Upper lobe of left lung (tissue), 6 donors: Measurements from ENCODE around the gene HMGN4. TPM values are rescaled to one million over a fixed set of nuclear protein-coding genes. Genes with fewer than 3 reads are reported as not detected.

Source experiments
- ATAC-seq, 2 donors: fragments of 200-7000 bp; cut with Tn5 transposase; one replicate each; pipeline ENCODE4 v1.9.1; 2022; ENCODE audit warnings: mild to moderate bottlenecking in 2 of 2, moderate library complexity in 2 of 2; ENCODE audit not compliant: low FRiP score in 2 of 2
- DNase-seq, 2 donors: peaks; one replicate each; pipeline ENCODE4 v3.0.0-alpha.2; 2019 to 2020
- H3K27ac ChIP-seq, 4 donors: fragments of 200-600 bp; sonication (generic); one replicate each; pipeline ENCODE4 v1.5.1; 2016 to 2019
- H3K27me3 ChIP-seq, 4 donors: fragments of 200-600 bp; sonication (generic); one replicate each; pipeline ENCODE4 v1.5.1; 2017 to 2019
- H3K36me3 ChIP-seq, 4 donors: fragments of 200-600 bp; sonication (generic); one replicate each; pipeline ENCODE4 v1.5.1; 2016 to 2019
- H3K4me1 ChIP-seq, 4 donors: fragments of 200-600 bp; sonication (generic); one replicate each; pipeline ENCODE4 v1.5.1; 2018 to 2019
- H3K4me3 ChIP-seq, 4 donors: fragments of 200-600 bp; sonication (generic); one replicate each; pipeline ENCODE4 v1.5.1; 2017 to 2019; ENCODE audit warnings: mild to moderate bottlenecking in 2 of 4, moderate library complexity in 1 of 4
- H3K9me3 ChIP-seq, 4 donors: fragments of 200-600 bp; sonication (generic); one replicate each; pipeline ENCODE4 v1.5.1; 2018 to 2019
- EP300 ChIP-seq, 4 donors: sonication (generic); formaldehyde crosslinking; IDR thresholded peaks; one replicate each; pipeline ENCODE4 v1.5.1; 2017; ENCODE audit warnings: antibody characterized with exemption in 4 of 4, control low read depth in 2 of 4
- POLR2A ChIP-seq, 4 donors: fragments of 450-650 bp; IDR thresholded peaks; one replicate each; pipeline ENCODE4 v1.5.1; 2016 to 2017; ENCODE audit warnings: antibody characterized with exemption in 4 of 4, mild to moderate bottlenecking in 2 of 4
- POLR2AphosphoS5 ChIP-seq, 2 donors: sonication (generic); formaldehyde crosslinking; IDR thresholded peaks; one replicate each; pipeline ENCODE4 v1.5.1; 2017; ENCODE audit warnings: antibody characterized with exemption in 2 of 2
- WGBS, 2 donors: methylation state at CpG; one replicate each; pipeline ENCODE4 v1.1.5; 2017 to 2018; 5-methylcytosine and 5-hydroxymethylcytosine counted together
- total RNA-seq, 6 donors: library from RNA; depleted of rRNA in 4 of 6; stranded (reverse); fragments of >200 nt in 4 of 6; gene quantifications; one replicate each; pipeline versions ENCODE4 v1.1.0 to v1.2.1, GENCODE V29; 2016 to 2021
- TF ChIP-seq, protein P1 (sequence below), 6 experiments: fragments of 450-650 bp in 4 of 6; fragments of 200-600 bp in 2 of 6; sonication (generic) in 2 of 6; IDR thresholded peaks; one replicate each; pipeline ENCODE4 v1.5.1; 2016 to 2019; ENCODE audit warnings: antibody characterized with exemption in 6 of 6
- donor health status: DM: no; HTN: no; CAD: no; lungs with moderate emphysema.
- donor health status: DM: no; HTN: yes; CAD: no; lungs with severe emphysema.

HMGN4 gene
- total RNA-seq, 6 donors from 2014 or later, result 35.6 to 76.7 (median 45.5) TPM

DNA sequence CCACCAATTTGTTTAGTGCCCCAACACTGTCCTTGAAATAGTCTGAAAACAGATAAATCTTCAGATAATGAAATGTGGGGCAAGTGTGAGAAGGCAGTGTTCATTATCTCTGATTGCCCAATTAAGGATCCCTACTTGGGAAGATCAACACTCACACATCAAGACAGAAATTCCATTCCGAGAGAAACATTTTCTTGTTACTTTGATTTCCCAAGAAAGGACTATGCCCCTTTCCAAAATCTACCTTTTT, 16.2 kb downstream of the HMGN4 start:
- peaks cover 15 to 24% (median 22%) of the 10 kb centered on the region in 4 donors for H3K4me1 ChIP-seq
- H3K4me3 ChIP-seq, result peak overlapping the region in 3 of 4 donors; percentile 24 to 59 (median 49)
- TF ChIP-seq, protein P1, sequence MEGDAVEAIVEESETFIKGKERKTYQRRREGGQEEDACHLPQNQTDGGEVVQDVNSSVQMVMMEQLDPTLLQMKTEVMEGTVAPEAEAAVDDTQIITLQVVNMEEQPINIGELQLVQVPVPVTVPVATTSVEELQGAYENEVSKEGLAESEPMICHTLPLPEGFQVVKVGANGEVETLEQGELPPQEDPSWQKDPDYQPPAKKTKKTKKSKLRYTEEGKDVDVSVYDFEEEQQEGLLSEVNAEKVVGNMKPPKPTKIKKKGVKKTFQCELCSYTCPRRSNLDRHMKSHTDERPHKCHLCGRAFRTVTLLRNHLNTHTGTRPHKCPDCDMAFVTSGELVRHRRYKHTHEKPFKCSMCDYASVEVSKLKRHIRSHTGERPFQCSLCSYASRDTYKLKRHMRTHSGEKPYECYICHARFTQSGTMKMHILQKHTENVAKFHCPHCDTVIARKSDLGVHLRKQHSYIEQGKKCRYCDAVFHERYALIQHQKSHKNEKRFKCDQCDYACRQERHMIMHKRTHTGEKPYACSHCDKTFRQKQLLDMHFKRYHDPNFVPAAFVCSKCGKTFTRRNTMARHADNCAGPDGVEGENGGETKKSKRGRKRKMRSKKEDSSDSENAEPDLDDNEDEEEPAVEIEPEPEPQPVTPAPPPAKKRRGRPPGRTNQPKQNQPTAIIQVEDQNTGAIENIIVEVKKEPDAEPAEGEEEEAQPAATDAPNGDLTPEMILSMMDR (IDR thresholded peaks at IDR 0.05), result no peak
- no peak for TF ChIP-seq POLR2AphosphoS5 (IDR thresholded peaks at IDR 0.05)
- no peak for TF ChIP-seq EP300 (IDR thresholded peaks at IDR 0.05)
- TF ChIP-seq POLR2A (IDR thresholded peaks at IDR 0.05), result no peak
- peak overlapping the region in 2 of 4 donors; percentile 67 to 84 for H3K27ac ChIP-seq
- ATAC-seq (no peak), DNase-seq (no peak)
- no peaks in the 10 kb centered on the region for H3K27me3 ChIP-seq
- 16 to 25% methylated on average over 1 of the region's 1 CpG for WGBS, 2 donors
- no peaks in the 10 kb centered on the region for H3K36me3 ChIP-seq
- H3K9me3 ChIP-seq, result no peaks in the 10 kb centered on the region

DNA sequence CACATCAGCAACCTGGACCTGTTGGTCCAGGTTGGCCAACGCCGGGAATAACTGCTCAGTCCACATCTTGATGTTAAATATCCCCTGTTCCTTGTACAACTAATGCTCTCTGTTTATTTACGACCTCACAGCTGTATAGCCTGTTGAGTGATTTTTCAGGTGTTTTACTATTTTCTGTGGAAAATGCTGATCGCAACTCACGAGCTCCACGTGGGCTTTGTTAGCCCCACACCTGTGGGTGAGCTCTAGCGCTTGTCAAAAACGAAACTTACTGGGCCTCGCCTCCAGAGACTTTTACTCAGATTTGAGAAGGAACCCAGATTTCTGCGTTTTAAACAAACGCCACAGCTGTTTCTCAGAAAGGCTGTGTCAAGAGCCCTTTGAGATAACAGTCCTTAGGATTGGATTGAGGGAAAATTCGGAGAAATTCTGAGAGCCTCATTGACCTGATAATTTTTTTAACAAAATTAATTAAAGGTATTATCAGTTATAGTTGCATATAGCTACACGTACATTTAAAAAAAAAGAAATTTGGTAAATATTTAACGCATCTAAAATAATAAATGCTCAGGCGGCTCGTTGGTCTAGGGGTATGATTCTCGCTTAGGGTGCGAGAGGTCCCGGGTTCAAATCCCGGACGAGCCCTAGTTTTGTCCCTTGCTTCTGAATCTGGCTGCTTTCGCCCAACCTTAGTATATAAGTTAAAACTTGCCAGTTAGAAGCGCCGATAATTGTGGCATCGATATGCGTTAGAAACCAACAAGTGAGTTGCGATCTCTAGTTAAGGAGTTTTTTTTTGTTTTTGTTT, 16.7 kb downstream of the HMGN4 start:
- peak in 1 of 2 donors; percentile 27 for ATAC-seq
- no peak for DNase-seq
- WGBS, 2 donors, result 13 to 20% methylated on average over 27 of the region's 27 CpGs

DNA sequence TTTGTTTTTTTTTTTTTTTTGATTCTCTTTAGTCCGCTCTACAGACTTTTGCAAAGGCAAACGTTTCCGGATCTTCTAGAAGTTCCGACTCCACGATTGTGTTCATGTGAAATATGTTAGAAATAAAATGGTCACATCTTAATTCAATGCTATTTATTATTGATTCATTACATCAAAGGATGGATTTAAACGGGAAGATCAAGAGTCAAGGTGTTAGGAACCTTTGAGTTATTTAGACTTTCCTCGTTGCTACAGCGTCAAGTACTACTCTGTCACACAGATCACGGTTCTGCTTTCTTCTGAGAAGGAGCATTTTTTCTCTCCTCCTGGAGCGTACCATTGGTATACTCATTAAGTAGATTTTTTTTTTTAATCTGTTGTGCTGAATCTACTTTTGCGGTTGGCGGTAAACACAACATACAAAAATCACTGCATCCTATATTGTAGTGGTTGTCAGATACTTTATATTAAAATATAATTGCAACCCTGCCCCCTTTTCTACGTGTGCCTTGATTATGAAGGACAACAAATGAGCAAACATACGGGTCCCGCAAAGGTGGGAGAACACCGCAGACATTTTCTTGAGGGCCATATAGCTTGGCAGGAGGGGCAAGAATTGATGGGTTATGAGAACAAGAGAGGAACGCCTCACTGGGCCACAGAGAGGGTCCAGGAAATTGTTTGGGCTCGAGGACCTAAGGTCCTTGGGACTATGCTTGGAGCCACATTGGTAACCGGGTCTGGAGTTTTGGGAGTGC, 17.5 kb downstream of the HMGN4 start:
- DNase-seq, result no peak
- TF ChIP-seq POLR2A (IDR thresholded peaks at IDR 0.05) (no peak), POLR2AphosphoS5 (IDR thresholded peaks at IDR 0.05) (no peak), EP300 (IDR thresholded peaks at IDR 0.05) (no peak)
- TF ChIP-seq, protein P1 (IDR thresholded peaks at IDR 0.05), result no peak
- H3K36me3 ChIP-seq, result no peaks in the 10 kb centered on the region
- 48 to 57% methylated on average over 19 of the region's 19 CpGs for WGBS, 2 donors
- peak overlapping the region in 1 of 4 donors; percentile 24 for H3K4me3 ChIP-seq
- H3K9me3 ChIP-seq, result no peaks in the 10 kb centered on the region
- H3K27me3 ChIP-seq, result no peaks in the 10 kb centered on the region
- ATAC-seq, result no peak
- H3K27ac ChIP-seq, result no peak overlapping the region
- H3K4me1 ChIP-seq, result peaks cover 10 to 17% (median 14%) of the 10 kb centered on the region in 4 donors

More for the DNA sequence above, 16.7 kb downstream of the HMGN4 start:
- Histone ChIP-seq H3K9me3 (no peaks in the 10 kb centered on the region), H3K27me3 (no peaks in the 10 kb centered on the region), H3K4me3 (peak overlapping the region in 3 of 4 donors; percentile 24 to 59 (median 49)), H3K27ac (peak overlapping the region in 1 of 4 donors; percentile 84), H3K4me1 (peaks cover 15 to 24% (median 20%) of the 10 kb centered on the region in 4 donors), H3K36me3 (no peaks in the 10 kb centered on the region)
- TF ChIP-seq POLR2AphosphoS5 (IDR thresholded peaks at IDR 0.05) (no peak), EP300 (IDR thresholded peaks at IDR 0.05) (no peak), POLR2A (IDR thresholded peaks at IDR 0.05) (no peak)
- TF ChIP-seq, protein P1 (IDR thresholded peaks at IDR 0.05), result no peak

DNA sequence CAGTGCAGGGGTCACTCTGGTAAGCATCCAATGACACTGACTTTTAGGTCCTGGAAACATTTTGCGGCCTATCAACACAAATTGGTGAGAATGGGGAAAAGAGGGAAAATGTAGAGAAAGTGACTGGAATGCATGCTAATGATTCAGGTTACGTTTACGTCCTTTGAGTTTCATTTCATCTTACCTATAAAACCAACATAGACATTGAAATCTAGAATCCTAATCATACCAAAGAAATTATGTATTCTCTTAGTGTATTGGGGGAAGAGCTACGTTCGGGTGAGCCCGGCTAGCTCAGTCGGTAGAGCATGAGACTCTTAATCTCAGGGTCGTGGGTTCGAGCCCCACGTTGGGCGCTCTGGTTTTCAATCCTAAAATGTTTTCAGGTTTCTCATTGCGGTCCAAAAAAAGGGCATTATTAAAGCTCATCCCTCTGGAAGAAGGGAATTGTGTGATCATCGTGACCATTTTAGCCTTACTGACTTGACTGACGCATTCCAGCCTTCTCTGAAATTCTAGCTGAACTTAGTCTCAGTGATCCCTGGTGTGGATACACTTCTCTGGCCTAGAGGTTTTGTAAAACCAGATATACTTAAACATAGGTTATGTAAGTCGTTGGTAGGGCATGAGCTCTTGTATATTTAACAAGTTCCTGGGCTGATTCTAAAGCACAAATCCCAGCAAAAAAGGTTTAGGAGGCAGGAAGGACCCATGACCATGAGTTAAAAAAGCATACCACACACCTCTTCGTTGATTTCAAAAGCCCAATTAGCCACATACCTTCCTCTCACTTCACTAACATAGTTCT, 18.3 kb downstream of the HMGN4 start:
- no peak for TF ChIP-seq POLR2A (IDR thresholded peaks at IDR 0.05)
- TF ChIP-seq, protein P1 (IDR thresholded peaks at IDR 0.05), result no peak
- TF ChIP-seq POLR2AphosphoS5 (IDR thresholded peaks at IDR 0.05), result no peak
- TF ChIP-seq EP300 (IDR thresholded peaks at IDR 0.05), result no peak
- no peak for DNase-seq

More for the DNA sequence above, 18.3 kb downstream of the HMGN4 start:
- Histone ChIP-seq H3K27me3 (no peaks in the 10 kb centered on the region), H3K4me1 (peaks cover 10 to 17% (median 12%) of the 10 kb centered on the region in 4 donors), H3K36me3 (no peaks in the 10 kb centered on the region), H3K4me3 (no peak overlapping the region), H3K27ac (no peak overlapping the region), H3K9me3 (no peaks in the 10 kb centered on the region)
- ATAC-seq, result no peak
- WGBS, 2 donors, result 36 to 43% methylated on average over 16 of the region's 16 CpGs
